Testis (tissue), 3 donors: Measurements from ENCODE around the gene TECTB. TPM values are rescaled to one million over a fixed set of nuclear protein-coding genes. Genes with fewer than 3 reads are reported as not detected.

Experiments
- DNase-seq: peaks from one replicate; pipeline ENCODE4 v3.0.0-alpha.2; 2019
- H3K27ac ChIP-seq, 2 donors: fragments of 200-600 bp; sonication (generic); one replicate each; pipeline ENCODE4 v1.5.1; 2019
- H3K27me3 ChIP-seq: fragments of 200-600 bp; sonication (generic); one replicate; pipeline ENCODE4 v1.5.1; 2019
- H3K36me3 ChIP-seq: fragments of 200-600 bp; sonication (generic); one replicate; pipeline ENCODE4 v1.5.1; 2017; ENCODE audit warnings: low read depth; ENCODE audit errors: missing control alignments
- H3K4me1 ChIP-seq: fragments of 200-600 bp; sonication (generic); one replicate; pipeline ENCODE4 v1.5.1; 2019
- H3K4me3 ChIP-seq, 2 donors: fragments of 200-600 bp; sonication (generic); one replicate each; pipeline ENCODE4 v1.5.1; 2017 to 2019
- H3K9me3 ChIP-seq: fragments of 200-600 bp; sonication (generic); one replicate; pipeline ENCODE4 v1.5.1; 2017
- POLR2A ChIP-seq: fragments of 450-650 bp; IDR thresholded peaks from one replicate; pipeline ENCODE4 v1.6.1; 2017; ENCODE audit warnings: antibody characterized with exemption, mild to moderate bottlenecking, moderate library complexity
- WGBS, 2 donors: methylation state at CpG; one replicate each; pipeline ENCODE4 v1.1.5; 2018; 5-methylcytosine and 5-hydroxymethylcytosine counted together
- intact Hi-C: fragments of 100-400 bp; cut with DNase I; formaldehyde crosslinking; loops from one replicate; pipeline ENCODE4 v1.15.1; 2023; ENCODE audit warnings: low total_unique reads
- polyA plus RNA-seq: library from polyadenylated mRNA; stranded (reverse); fragments of 350-450 nt; fragmentation: Illumina TruSeq; extraction: RNeasy Lipid Tissue Mini Kit (QIAGEN cat#74804); gene quantifications from one replicate; pipeline ENCODE4 v1.2.3, GENCODE V29; 2014; ENCODE audit warnings: low read depth, low replicate concordance; ENCODE audit not compliant: insufficient read depth
- total RNA-seq, 2 donors: library from RNA; depleted of rRNA; stranded (reverse); fragments of >200 nt; gene quantifications; one replicate each; pipeline ENCODE4 v1.2.3, GENCODE V29; 2016
- TF ChIP-seq, protein P1 (sequence below), 3 experiments: fragments of 450-650 bp in 2 of 3; fragments of 200-600 bp in 1 of 3; sonication (generic) in 1 of 3; IDR thresholded peaks; one replicate each; pipeline ENCODE4 v1.5.1; 2016 to 2019; ENCODE audit warnings: antibody characterized with exemption in 3 of 3, mild to moderate bottlenecking in 2 of 3, moderate library complexity in 1 of 3

Gene TECTB
- total and polyA plus RNA-seq, 3 donors from 2014 or later, result 0.06 to 0.17 TPM; not detected in 1

DNA sequence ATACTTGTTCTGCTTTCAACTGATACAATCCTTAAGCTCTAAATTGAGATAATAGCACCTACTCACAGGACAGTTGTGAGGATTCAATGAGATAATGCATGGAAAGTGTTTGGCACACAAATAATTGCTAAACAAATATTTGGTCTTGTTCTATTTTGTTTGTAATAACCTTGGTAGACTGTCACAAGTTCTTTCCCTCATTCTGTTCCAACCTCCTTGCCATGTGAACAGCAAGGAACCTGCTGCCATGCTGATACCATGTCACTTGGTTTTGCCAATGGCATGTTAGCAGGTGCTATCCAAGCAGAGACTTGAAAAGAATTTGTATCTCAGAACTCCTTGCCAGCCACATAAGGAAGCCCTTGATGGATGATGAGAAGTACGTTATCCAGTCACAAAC lies 24.8 kb upstream of the TECTB start:
- WGBS, 2 donors, result 85 to 88% methylated on average over 1 of the region's 1 CpG
- TF ChIP-seq, protein P1, sequence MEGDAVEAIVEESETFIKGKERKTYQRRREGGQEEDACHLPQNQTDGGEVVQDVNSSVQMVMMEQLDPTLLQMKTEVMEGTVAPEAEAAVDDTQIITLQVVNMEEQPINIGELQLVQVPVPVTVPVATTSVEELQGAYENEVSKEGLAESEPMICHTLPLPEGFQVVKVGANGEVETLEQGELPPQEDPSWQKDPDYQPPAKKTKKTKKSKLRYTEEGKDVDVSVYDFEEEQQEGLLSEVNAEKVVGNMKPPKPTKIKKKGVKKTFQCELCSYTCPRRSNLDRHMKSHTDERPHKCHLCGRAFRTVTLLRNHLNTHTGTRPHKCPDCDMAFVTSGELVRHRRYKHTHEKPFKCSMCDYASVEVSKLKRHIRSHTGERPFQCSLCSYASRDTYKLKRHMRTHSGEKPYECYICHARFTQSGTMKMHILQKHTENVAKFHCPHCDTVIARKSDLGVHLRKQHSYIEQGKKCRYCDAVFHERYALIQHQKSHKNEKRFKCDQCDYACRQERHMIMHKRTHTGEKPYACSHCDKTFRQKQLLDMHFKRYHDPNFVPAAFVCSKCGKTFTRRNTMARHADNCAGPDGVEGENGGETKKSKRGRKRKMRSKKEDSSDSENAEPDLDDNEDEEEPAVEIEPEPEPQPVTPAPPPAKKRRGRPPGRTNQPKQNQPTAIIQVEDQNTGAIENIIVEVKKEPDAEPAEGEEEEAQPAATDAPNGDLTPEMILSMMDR (IDR thresholded peaks at IDR 0.05), result no peak
- Histone ChIP-seq H3K36me3 (no peaks in the 10 kb centered on the region), H3K27ac (no peak overlapping the region), H3K9me3 (no peaks in the 10 kb centered on the region), H3K4me3 (no peak overlapping the region), H3K4me1 (no peaks in the 10 kb centered on the region), H3K27me3 (no peaks in the 10 kb centered on the region)
- intact Hi-C loops, result no loop called here
- no peak for DNase-seq

GRCh38 chr10:112259688-112260087 lies 23.5 kb upstream of the TECTB start:
- TF ChIP-seq POLR2A, result no peak
- TF ChIP-seq, protein P1 (IDR thresholded peaks at IDR 0.05), result no peak
- H3K4me3 ChIP-seq, result no peak overlapping the region
- intact Hi-C loops, result no loop called here
- no peaks in the 10 kb centered on the region for H3K4me1 ChIP-seq
- H3K36me3 ChIP-seq, result no peaks in the 10 kb centered on the region
- no peak for DNase-seq
- H3K27me3 ChIP-seq, result no peaks in the 10 kb centered on the region
- no peak overlapping the region for H3K27ac ChIP-seq
- no peaks in the 10 kb centered on the region for H3K9me3 ChIP-seq

GRCh38 chr10:112260831-112261230 lies 22.4 kb upstream of the TECTB start:
- H3K36me3 ChIP-seq, result no peaks in the 10 kb centered on the region
- no peaks in the 10 kb centered on the region for H3K4me1 ChIP-seq
- H3K4me3 ChIP-seq, result no peak overlapping the region
- H3K27ac ChIP-seq, result no peak overlapping the region
- no peaks in the 10 kb centered on the region for H3K9me3 ChIP-seq
- 81 to 83% methylated on average over 5 of the region's 5 CpGs for whole genome bisulfite sequencing, 2 donors
- intact Hi-C loops, result no loop called here
- TF ChIP-seq, protein P1 (IDR thresholded peaks at IDR 0.05), result no peak
- no peak for TF ChIP-seq POLR2A
- H3K27me3 ChIP-seq, result no peaks in the 10 kb centered on the region
- no peak for DNase-seq

GRCh38 chr10:112261281-112261822 lies 21.8 kb upstream of the TECTB start:
- Histone ChIP-seq H3K27ac (no peak overlapping the region), H3K4me1 (no peaks in the 10 kb centered on the region), H3K9me3 (no peaks in the 10 kb centered on the region), H3K4me3 (no peak overlapping the region), H3K27me3 (no peaks in the 10 kb centered on the region), H3K36me3 (no peaks in the 10 kb centered on the region)
- TF ChIP-seq, protein P1 (IDR thresholded peaks at IDR 0.05), result no peak
- no peak for TF ChIP-seq POLR2A
- intact Hi-C loops, result no loop called here
- WGBS, 2 donors, result 52 to 57% methylated on average over 4 of the region's 4 CpGs
- DNase-seq, result no peak

- no peaks in the 10 kb centered on the region for H3K36me3 ChIP-seq
- TF ChIP-seq POLR2A, result no peak
- TF ChIP-seq, protein P1 (IDR thresholded peaks at IDR 0.05), result no peak
- H3K4me3 ChIP-seq, result no peak overlapping the region
- H3K4me1 ChIP-seq, result no peaks in the 10 kb centered on the region
- H3K27ac ChIP-seq, result no peak overlapping the region
- intact Hi-C loops, result no loop called here
- H3K27me3 ChIP-seq, result no peaks in the 10 kb centered on the region
- no peak for DNase-seq
- H3K9me3 ChIP-seq, result no peaks in the 10 kb centered on the region
- 83 to 85% methylated on average over 6 of the region's 6 CpGs for WGBS, 2 donors
These were observed 20.7 kb upstream of the TECTB start for GRCh38 chr10:112262546-112262945.
